ENCODE data around the gene CD22.

Gene CD22

GRCh38 chr19:35296644-35297514 is 32.1 kb upstream of the CD22 start:
- TF ChIP-seq, protein P1, sequence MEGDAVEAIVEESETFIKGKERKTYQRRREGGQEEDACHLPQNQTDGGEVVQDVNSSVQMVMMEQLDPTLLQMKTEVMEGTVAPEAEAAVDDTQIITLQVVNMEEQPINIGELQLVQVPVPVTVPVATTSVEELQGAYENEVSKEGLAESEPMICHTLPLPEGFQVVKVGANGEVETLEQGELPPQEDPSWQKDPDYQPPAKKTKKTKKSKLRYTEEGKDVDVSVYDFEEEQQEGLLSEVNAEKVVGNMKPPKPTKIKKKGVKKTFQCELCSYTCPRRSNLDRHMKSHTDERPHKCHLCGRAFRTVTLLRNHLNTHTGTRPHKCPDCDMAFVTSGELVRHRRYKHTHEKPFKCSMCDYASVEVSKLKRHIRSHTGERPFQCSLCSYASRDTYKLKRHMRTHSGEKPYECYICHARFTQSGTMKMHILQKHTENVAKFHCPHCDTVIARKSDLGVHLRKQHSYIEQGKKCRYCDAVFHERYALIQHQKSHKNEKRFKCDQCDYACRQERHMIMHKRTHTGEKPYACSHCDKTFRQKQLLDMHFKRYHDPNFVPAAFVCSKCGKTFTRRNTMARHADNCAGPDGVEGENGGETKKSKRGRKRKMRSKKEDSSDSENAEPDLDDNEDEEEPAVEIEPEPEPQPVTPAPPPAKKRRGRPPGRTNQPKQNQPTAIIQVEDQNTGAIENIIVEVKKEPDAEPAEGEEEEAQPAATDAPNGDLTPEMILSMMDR (IDR thresholded peaks at IDR 0.05; ENCODE audit: borderline replicate concordance, control extremely low read depth, extremely low read depth, insufficient read depth, missing control alignments), result no peak
- no peak for DNase-seq (ENCODE audit: low spot score)
- in situ Hi-C loops (cut with MboI; ENCODE audit: low sequenced_read_pairs, unreplicated experiment), result no loop called here

DNA sequence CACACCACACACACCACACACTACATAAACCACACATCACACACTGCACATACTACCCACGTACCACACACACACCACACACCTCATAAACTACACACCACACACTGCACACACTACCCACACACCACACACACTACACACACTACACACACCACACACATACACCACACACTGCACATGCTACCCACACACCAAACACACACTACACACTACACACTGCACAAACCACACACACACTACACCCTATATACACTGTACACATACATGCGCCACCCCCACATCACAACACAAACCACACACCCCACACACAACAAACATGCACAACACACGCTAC is 31.5 kb upstream of the CD22 start:
- TF ChIP-seq, protein P1 (IDR thresholded peaks at IDR 0.05; ENCODE audit: borderline replicate concordance, control extremely low read depth, extremely low read depth, insufficient read depth, missing control alignments), result no peak
- no peak for DNase-seq (ENCODE audit: low spot score)
- in situ Hi-C loops (cut with MboI; ENCODE audit: low sequenced_read_pairs, unreplicated experiment), result no loop called here

GRCh38 chr19:35297922-35298321 is 31.1 kb upstream of the CD22 start:
- in situ Hi-C loops (cut with MboI; ENCODE audit: low sequenced_read_pairs, unreplicated experiment), result no loop called here
- TF ChIP-seq, protein P1 (IDR thresholded peaks at IDR 0.05; ENCODE audit: borderline replicate concordance, control extremely low read depth, extremely low read depth, insufficient read depth, missing control alignments), result no peak
- no peak for DNase-seq (ENCODE audit: low spot score)

GRCh38 chr19:35298561-35298972 is 30.4 kb upstream of the CD22 start:
- TF ChIP-seq, protein P1 (IDR thresholded peaks at IDR 0.05; ENCODE audit: borderline replicate concordance, control extremely low read depth, extremely low read depth, insufficient read depth, missing control alignments), result no peak
- DNase-seq (ENCODE audit: low spot score), result no peak
- in situ Hi-C loops (cut with MboI; ENCODE audit: low sequenced_read_pairs, unreplicated experiment), result no loop called here

DNA sequence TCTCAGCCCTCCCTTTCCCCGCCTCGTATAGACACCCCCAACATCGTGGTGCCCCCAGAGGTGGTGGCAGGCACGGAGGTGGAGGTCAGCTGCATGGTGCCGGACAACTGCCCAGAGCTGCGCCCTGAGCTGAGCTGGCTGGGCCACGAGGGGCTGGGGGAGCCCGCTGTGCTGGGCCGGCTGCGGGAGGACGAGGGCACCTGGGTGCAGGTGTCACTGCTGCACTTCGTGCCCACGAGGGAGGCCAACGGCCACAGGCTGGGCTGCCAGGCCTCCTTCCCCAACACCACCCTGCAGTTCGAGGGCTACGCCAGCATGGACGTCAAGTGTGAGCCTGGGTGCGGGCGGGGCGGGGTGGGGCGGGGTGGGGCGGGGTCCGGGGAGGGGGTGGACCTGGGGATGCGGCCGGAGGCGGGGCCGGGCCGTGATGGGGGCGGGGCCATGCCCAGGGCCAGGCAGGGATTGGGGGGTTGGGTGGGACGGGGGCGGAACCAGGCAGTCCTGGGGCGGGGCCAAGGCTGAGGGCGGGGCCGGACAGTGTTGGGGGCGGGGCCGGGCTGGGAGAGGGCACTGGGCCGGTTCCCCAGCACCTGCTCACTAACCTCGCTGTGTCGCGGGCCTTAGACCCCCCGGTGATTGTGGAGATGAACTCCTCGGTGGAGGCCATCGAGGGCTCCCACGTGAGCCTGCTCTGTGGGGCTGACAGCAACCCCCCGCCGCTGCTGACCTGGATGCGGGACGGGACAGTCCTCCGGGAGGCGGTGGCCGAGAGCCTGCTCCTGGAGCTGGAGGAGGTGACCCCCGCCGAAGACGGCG is 29.3 kb upstream of the CD22 start:
- TF ChIP-seq, protein P1 (IDR thresholded peaks at IDR 0.05; ENCODE audit: borderline replicate concordance, control extremely low read depth, extremely low read depth, insufficient read depth, missing control alignments), result no peak
- in situ Hi-C loops (cut with MboI; ENCODE audit: low sequenced_read_pairs, unreplicated experiment), result no loop called here
- no peak for DNase-seq (ENCODE audit: low spot score)

- in situ Hi-C loops (cut with MboI; ENCODE audit: low sequenced_read_pairs, unreplicated experiment), result no loop called here
These were observed 28.7 kb upstream of the CD22 start for GRCh38 chr19:35300339-35300649.

More at GRCh38 chr19:35300339-35300649, 28.7 kb upstream of the CD22 start:
- TF ChIP-seq, protein P1 (IDR thresholded peaks at IDR 0.05; ENCODE audit: borderline replicate concordance, control extremely low read depth, extremely low read depth, insufficient read depth, missing control alignments), result no peak
- DNase-seq (ENCODE audit: low spot score), result no peak
